Stomach (tissue), 4 donors: ENCODE measurements around the gene ACO2.
A peak's percentile ranks its signal among the peaks of the same experiment; 100 is the strongest.

ENCODE experiments used
- POLR2A ChIP-seq, 4 donors: fragments of 450-650 bp; IDR thresholded peaks; one replicate each; pipeline ENCODE4 v1.6.1; 2016; ENCODE audit warnings: antibody characterized with exemption in 4 of 4, control low read depth in 2 of 4, mild to moderate bottlenecking in 1 of 4, moderate library complexity in 1 of 4
- POLR2AphosphoS5 ChIP-seq, 3 donors: sonication (generic); formaldehyde crosslinking; IDR thresholded peaks; one replicate each; pipeline ENCODE4 v1.6.1; 2016; ENCODE audit warnings: antibody characterized with exemption in 3 of 3
- TF ChIP-seq, protein P1 (sequence below), 7 experiments: fragments of 450-650 bp in 4 of 7; fragments of 200-600 bp in 3 of 7; sonication (generic) in 3 of 7; IDR thresholded peaks; one replicate each; pipeline ENCODE4 v1.5.1; 2016 to 2019; ENCODE audit warnings: antibody characterized with exemption in 7 of 7, control low read depth in 2 of 7, mild to moderate bottlenecking in 1 of 7

DNA sequence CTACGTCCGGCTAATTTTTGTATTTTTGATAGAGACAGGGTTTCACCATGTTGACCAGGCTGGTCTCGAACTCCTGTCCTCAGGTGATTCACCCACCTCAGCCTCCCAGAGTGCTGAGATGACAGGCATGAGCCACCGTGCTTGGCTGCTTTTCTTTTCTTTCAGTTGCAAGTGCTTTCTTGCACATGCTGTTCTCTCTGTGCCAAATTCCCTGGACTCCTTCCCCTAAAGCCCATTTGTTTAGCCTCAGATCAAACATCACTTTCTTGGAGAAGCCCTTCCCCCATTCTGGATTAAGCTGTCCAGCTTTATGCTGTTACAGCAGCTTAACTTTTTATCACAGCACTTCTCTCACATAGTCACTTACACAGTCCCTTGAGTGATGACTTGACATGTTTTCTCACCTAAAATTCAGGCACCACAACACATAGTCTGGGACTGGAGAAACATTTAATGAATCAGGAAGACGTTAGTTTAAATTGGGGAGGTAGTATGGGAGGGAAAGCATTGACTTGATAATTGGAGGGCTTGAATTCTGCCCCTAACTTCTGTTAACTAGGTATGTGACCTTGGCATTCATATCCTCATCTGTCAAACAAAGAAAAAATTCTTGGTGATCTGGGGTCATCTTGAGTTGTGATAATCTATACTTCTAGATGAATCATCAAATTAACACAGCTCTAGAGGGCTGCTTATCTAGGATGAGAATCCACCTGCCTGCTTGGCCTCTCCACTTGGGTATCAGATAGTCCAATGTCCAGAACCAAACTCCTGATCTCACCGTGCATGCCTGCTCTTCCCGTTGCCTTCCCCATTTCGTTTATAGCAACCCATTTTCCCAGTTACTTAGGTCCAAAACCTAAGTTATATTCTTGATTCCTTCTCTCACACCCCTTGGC is 18.4 kb downstream of the ACO2 start:
- TF ChIP-seq, protein P1, sequence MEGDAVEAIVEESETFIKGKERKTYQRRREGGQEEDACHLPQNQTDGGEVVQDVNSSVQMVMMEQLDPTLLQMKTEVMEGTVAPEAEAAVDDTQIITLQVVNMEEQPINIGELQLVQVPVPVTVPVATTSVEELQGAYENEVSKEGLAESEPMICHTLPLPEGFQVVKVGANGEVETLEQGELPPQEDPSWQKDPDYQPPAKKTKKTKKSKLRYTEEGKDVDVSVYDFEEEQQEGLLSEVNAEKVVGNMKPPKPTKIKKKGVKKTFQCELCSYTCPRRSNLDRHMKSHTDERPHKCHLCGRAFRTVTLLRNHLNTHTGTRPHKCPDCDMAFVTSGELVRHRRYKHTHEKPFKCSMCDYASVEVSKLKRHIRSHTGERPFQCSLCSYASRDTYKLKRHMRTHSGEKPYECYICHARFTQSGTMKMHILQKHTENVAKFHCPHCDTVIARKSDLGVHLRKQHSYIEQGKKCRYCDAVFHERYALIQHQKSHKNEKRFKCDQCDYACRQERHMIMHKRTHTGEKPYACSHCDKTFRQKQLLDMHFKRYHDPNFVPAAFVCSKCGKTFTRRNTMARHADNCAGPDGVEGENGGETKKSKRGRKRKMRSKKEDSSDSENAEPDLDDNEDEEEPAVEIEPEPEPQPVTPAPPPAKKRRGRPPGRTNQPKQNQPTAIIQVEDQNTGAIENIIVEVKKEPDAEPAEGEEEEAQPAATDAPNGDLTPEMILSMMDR (IDR thresholded peaks at IDR 0.05) = no peak
- no peak for TF ChIP-seq POLR2A (IDR thresholded peaks at IDR 0.05)
- peak in 2 of 3 donors; percentile 63 to 90 for TF ChIP-seq POLR2AphosphoS5 (IDR thresholded peaks at IDR 0.05)
